GM12875 (cell line): ENCODE data around the gene RELN.

Experiments used
- H3K4me3 ChIP-seq: one replicate; pipeline ENCODE4 v1.5.1; 2011; ENCODE audit warnings: low read depth, low read length, control low read depth
- CTCF ChIP-seq: IDR thresholded peaks from 2 replicates; pipeline ENCODE4 v1.5.1; 2011; ENCODE audit warnings: low read depth, mild to moderate bottlenecking, control low read depth, inconsistent platforms, low read length, moderate library complexity, borderline replicate concordance; ENCODE audit not compliant: insufficient read depth

The RELN gene

GRCh38 chr7:104008107-104008506 is 18.6 kb upstream of the RELN start:
- H3K4me3 ChIP-seq, result no peak overlapping the region
- no peak for TF ChIP-seq CTCF

DNA sequence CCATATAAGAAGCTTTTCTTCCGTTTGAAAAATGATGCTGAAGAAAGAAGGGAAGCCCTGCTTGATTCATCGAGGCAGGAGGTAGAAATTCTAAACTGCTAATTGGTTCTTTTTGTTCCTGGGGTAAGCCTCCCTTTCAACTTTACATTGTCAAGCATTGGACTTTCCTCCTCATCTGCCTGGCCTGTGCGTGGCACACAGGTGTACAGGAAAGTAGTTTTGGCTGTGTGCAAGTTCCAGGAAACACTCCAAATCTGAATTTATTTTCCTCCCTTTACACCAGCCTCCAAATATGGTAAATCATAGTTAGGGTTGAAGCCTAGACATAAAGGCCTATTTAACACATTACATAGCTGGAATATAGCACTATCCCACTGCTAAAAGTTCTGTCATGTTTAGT is 18.2 kb upstream of the RELN start:
- H3K4me3 ChIP-seq, result no peak overlapping the region
- no peak for TF ChIP-seq CTCF

- no peak for TF ChIP-seq CTCF
- no peak overlapping the region for H3K4me3 ChIP-seq
Measured at GRCh38 chr7:104005197-104005596, 15.7 kb upstream of the RELN start.

DNA sequence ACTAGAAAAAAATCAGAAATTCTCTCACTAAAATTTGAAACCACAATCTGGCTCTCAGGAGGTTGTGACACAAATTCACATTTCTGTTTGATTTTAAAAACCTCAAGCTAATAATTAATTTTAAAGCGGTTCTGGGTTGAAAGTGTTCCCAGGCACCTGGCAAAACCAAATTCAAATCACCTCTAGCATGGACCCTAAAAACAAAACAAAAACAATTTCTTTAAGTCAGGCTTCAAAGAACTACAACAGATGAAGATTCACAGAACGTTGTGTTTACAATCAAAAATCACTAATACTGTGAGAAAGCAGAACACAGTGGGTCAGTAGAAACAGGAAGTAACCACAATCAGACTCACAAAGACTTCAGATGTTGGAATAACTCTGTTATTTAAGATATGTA is 7.2 kb upstream of the RELN start:
- no peak overlapping the region for H3K4me3 ChIP-seq
- no peak for TF ChIP-seq CTCF

DNA sequence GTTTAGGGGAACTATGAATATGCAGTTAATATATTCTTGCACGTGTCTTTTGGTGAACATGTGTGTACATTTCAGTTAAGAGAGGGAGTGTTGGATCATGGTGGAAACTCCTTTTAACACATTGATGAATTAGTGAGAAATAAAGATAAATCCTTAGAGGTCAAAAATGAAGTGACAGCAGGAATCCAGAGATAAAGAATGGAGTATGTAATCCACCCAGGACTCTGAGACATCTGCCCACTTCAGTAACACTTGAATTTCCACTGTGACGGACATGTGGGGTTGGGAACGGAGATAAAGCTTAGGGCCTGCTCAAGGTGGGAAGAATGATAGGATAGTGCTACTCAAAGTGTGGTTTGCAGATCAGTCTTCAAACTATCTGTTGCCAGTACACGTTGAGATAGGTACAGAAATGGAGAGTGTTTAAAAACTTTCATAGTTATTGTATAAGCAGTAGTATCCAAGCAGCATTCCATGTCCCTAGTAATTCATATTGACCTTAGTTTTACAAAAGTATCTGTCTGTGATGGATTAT is 6.6 kb upstream of the RELN start:
- no peak for TF ChIP-seq CTCF
- no peak overlapping the region for H3K4me3 ChIP-seq

- TF ChIP-seq CTCF, result no peak
Measured at GRCh38 chr7:103995554-103995953, 6.1 kb upstream of the RELN start.

DNA sequence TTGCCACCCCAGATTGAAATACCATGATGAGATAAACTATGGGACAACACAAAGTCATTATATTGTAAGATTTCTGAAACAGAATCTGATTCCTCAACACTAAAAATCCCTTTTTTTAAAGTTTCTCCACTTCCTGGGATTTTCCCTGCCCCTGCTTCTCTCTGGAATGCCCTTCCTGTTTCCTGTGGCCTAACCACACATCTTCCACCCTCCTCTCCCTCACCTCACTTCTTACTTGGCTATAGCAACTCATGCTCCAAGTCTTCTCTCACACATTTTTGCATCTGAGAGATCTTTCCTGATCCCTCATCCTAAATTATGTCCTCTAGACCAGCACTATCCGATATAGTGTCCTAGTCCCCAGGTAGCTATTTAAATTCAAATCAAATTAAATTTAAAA is 4.1 kb upstream of the RELN start:
- no peak overlapping the region for H3K4me3 ChIP-seq
- TF ChIP-seq CTCF, result no peak

More at GRCh38 chr7:103995554-103995953, 6.1 kb upstream of the RELN start:
- H3K4me3 ChIP-seq, result no peak overlapping the region
